Erythroblast (primary cell): ENCODE results near the gene LTBP1.

ENCODE experiments used
- GATA1 ChIP-seq: IDR thresholded peaks from 2 replicates; pipeline ENCODE4 v1.6.1; 2011; ENCODE audit warnings: low read depth, mild to moderate bottlenecking, control low read depth, low read length, moderate library complexity
- POLR2A ChIP-seq: IDR thresholded peaks from 2 replicates; pipeline ENCODE4 v1.6.1; 2011; ENCODE audit warnings: mild to moderate bottlenecking, low read length

DNA sequence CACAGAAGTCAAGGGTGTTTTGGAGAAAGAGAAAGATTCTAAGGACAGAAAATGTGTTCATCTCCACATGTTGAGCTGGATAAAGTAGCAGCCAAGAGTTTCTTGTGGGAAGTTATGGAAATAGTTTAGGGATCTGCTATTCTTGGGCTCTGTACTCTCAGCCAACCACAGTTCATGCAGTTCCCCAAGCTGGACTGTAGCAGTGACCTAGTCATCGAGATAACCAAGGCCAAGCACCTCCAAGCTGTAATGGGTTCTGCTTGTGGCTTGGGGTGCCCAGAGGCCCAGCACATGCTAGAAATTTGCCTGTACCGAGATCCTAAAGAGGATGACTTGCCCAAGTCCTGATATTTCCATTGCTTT lies 437.8 kb downstream of the LTBP1 start:
- TF ChIP-seq POLR2A (no peak), GATA1 (no peak)
